ENCODE measurements around the gene SYTL1. TPM values are rescaled to one million over a fixed set of nuclear protein-coding genes. Genes with fewer than 3 reads are reported as not detected.
"Not testable (repeated sequence)": the region's sequence is repeated elsewhere in the genome, so short reads cannot be mapped to it uniquely, and the experiment has no call there.

Gene SYTL1
- total RNA-seq, 1 donor from 2014 or later, result not detected

GRCh38 chr1:27384797-27385196 is 43.0 kb downstream of the SYTL1 start:
- not testable (repeated sequence) for DNase-seq

DNA sequence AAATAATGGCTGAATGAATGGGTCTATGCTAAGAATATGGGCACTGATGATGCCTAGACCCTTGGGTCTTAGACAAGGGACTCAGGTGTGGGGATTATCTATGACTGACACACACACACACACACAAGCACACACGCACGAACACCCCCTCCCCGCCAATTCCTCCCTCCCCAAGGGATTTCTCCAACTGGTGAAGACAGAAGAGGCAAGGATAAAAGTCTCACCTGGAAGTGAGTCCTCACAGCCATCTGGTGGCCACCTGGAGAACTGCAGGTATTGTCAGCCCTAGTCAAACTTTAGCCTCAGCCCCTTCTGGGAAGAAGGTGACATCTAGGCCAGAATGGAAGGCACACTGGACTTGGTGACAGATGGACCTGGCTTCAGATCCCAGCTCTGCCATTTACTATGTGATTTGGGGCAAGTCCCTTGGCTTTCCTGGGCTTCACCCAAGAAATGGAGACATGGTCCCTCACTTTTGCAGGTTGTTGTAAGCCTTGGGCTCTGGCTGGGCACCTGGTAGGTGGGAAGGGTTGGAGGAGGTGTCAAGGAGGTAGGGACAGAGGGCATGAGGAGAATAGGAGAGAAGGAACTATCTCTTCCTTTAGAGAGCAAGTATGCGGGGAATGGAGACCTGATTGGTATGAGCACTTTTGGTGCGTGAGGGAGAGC is 46.6 kb downstream of the SYTL1 start:
- peak; percentile 63 for DNase-seq

GRCh38 chr1:27391511-27392095 is 49.8 kb downstream of the SYTL1 start:
- DNase-seq, result peak; percentile 66

DNA sequence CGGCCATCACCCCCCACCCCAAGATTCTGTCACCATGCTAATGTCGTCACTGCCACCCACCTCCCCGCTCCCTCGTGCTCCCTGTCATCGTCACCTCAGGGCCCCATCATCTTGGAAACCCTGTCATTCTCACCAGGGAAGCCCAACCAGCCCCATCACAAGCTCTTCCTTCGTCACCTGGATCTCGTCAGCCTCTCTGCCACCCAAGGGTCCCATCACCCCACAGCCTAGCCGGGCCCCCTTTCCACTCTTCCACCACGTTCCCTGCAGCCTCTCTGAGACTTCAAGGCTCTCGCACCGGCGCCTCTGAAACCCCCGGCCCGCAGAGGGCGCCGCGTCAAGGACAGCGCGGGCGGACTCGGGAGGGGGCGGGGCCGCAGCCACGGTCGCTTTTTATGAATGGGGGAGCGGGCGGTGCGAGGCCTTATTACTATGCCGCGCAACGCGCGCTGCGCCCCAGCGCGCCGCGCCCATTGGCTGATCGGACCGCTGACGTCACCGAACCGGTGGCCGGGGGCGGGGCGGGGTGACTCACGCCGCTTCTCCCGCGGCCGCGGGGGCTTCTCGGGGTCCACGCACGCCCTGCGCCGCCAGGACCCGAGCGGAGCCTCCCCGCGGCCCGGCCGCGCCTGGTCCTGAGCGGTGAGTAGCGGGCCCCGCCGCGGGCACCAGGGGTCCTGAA is 50.4 kb downstream of the SYTL1 start, which contains the start of gene GPR3:
TSS of gene GPR3 (plus strand) at position 527 of the 682 bp plus-strand sequence. CDS start 1,177 bp downstream, outside the sequence.
- DNase-seq, result peak; percentile 95

GRCh38 chr1:27392778-27393635 is 51.2 kb downstream of the SYTL1 start:
- DNase-seq, result no peak

DNA sequence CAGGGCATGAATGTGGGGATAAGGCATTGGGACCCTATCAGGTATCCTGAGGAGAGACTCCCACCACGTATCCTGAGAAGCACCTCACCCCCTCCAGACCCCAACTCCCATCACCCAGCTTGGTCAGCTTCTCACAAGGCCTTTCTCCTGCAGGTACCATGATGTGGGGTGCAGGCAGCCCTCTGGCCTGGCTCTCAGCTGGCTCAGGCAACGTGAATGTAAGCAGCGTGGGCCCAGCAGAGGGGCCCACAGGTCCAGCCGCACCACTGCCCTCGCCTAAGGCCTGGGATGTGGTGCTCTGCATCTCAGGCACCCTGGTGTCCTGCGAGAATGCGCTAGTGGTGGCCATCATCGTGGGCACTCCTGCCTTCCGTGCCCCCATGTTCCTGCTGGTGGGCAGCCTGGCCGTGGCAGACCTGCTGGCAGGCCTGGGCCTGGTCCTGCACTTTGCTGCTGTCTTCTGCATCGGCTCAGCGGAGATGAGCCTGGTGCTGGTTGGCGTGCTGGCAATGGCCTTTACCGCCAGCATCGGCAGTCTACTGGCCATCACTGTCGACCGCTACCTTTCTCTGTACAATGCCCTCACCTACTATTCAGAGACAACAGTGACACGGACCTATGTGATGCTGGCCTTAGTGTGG is 51.9 kb downstream of the SYTL1 start:
- no peak for DNase-seq

- DNase-seq, result no peak
These were observed 52.4 kb downstream of the SYTL1 start for GRCh38 chr1:27394282-27394658.

DNA sequence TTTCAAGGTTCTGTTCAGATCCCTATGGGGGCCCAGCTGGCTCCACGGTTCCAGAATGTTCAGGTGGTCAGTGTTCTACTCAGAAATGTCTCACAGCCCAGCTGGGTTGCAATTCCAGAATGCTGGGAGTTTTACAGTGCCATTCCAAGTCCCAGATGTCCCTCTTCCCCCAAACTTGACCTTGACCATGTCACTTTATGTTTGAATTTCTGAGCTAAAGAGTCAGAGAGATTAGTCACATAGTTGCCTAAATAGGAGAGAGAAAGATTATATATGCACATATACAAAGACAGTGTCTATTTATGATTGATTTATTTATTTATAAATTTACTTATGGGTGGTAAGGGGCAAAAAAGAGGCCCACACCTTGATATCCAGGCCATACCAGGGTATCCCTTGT is 53.1 kb downstream of the SYTL1 start:
- no peak for DNase-seq

- peak; percentile 77 for DNase-seq
These were observed 53.8 kb downstream of the SYTL1 start for GRCh38 chr1:27395441-27396195.

DNA sequence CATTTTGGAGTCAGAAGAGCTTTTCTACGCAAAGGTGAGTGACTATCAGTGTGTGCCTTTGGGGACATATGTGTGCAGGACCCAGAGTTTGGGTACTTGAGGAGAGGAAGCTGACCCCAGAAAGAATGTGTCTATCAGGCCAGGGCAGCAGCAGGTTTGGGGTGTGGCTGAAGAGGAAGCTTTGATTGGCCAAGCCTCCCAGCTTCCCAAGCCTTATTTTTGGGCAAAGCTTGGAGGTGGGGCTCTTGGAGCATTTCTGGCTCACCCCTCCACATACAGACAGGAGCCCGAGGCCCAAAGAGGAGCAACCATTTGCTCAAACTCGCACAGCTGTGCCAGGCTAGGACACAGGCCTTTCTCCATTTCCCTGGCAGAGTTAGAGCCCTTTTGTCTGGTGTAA is 55.3 kb downstream of the SYTL1 start:
- no peak for DNase-seq

- no peak for DNase-seq
These were observed 55.9 kb downstream of the SYTL1 start for GRCh38 chr1:27397749-27398148.

- DNase-seq, result no peak
These were observed 56.8 kb downstream of the SYTL1 start for GRCh38 chr1:27398405-27399149.

GRCh38 chr1:27399251-27400025 is 57.6 kb downstream of the SYTL1 start:
- DNase-seq, result no peak

DNA sequence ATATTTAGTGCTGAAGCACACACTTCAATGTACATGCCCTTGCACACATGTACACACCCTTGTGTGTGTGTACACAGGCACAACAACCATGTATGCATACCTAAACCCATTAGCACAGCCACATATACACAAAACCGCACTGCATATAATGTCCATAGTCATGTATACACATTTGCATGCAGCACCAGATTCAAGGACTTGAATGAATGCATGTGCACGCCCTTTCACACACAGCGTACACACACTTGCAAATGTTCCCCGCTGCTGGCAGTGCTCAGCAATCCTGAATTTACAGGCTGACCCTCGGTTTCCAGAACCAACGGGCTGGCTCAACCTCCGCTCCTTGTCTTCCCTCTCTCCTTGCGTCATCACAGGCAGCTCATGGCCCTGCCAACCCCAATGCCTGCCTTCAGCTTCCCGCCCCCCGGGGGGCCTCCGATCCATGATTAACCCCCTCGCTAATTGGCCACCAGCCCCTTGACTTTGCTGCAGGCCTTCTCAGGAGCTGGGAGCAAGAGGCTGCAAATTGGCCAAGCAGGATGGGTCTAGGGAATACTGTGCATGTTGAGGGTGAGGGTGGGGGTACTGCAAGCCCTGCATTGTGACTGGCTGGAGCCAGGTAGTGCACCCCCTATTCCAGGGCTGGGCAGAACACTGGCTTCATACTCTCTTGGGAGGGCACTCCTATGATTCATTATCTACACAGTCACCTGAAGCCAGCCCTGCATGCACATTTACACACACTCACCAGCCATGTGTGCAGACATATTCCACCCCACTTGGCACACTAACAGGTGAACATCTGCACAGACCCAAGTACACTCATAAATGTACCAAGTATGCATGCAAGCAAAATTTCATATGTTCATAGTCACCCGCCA is 58.5 kb downstream of the SYTL1 start:
- DNase-seq, result no peak

DNA sequence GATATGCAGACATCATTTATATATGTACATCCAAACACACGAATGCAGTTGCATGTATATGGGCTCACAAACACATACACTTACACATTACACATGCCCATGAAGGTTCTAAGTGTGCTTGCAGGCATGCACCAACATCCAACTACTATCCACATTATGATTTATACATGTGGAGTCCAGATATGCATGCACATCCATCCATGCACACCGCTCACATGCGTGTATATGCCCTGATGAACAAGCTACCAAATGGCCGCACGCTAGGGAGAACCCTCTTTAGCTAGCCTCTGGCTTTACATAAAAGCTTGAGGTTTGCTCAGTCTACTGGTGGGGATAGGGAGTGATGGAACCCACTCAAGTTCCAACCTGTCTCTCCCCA is 59.1 kb downstream of the SYTL1 start:
- no peak for DNase-seq

GRCh38 chr1:27402349-27402754 is 60.5 kb downstream of the SYTL1 start:
- peak; percentile 82 for DNase-seq

DNA sequence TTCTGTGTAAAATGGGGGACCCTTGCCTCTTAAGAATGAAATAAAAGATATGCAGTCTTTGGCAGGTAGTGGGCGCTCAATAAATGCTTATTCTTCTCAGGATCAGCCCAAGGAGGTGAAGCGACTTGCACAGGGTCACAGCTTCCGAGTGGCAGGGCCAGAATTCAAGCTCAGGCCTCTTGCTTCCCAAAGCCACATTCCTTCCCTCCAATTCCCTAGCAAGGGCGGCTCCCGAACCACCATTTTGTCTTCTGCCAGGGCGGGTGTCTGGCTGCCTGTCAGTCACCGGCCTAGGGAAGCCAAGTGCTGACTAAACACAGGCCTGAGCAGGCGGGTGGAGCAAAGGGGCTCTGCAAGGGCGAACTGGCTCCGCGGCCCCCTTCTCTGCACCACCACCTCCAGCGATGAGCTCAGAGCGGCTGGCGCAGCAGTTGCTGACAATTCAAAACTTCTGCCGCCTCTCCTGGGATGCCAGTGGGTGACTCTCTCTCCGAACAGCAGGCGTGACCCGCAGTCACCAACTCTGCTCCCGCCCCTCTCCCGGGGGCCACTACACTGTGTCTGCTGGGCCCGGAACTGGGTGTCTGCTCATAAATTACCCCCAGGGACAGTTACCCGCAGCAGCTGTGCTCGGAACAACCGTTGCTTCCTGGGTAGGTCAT is 61.4 kb downstream of the SYTL1 start:
- DNase-seq, result peak; percentile 51

Measured in dermis blood vessel endothelial cell (primary cell).